NCI-H2107 treated with DMSO at 0.1 percent for 48 hours (cell line): Measurements from ENCODE around the gene PGBD1.
"Not testable (repeated sequence)": the region's sequence is repeated elsewhere in the genome, so short reads cannot be mapped to it uniquely, and the experiment has no call there.

Experiments
- DNase-seq: peaks from one replicate; lab custom pipeline; 2025; ENCODE audit not compliant: unreplicated experiment; lab: John Stamatoyannopoulos, UW

PGBD1 gene

GRCh38 chr6:28266962-28267694 is 14.2 kb upstream of the PGBD1 start, which contains the start of gene ZSCAN26:
Gene ZSCAN26 (plus strand): TSS chr6:28267143. CDS start chr6:28271920, 4,777 bp downstream.
- DNase-seq, result peak; percentile 67

- DNase-seq, result no peak
These were observed 13.7 kb upstream of the PGBD1 start for GRCh38 chr6:28267695-28268059.

- no peak for DNase-seq
These were observed 11.9 kb upstream of the PGBD1 start for GRCh38 chr6:28269492-28269891.

GRCh38 chr6:28274888-28275287 is 6.5 kb upstream of the PGBD1 start:
- DNase-seq, result no peak

GRCh38 chr6:28277746-28278145 is 3.6 kb upstream of the PGBD1 start:
- no peak for DNase-seq

- no peak for DNase-seq
These were observed 631 bp upstream of the PGBD1 start for GRCh38 chr6:28280595-28281287.

GRCh38 chr6:28282926-28283325 is 1.6 kb downstream of the PGBD1 start:
- no peak for DNase-seq

- no peak for DNase-seq
These were observed 10.2 kb downstream of the PGBD1 start for GRCh38 chr6:28291573-28291972.

GRCh38 chr6:28295326-28295725 is 14.0 kb downstream of the PGBD1 start:
- no peak for DNase-seq

GRCh38 chr6:28296520-28297060 is 15.2 kb downstream of the PGBD1 start:
- no peak for DNase-seq

- DNase-seq, result no peak
These were observed 22.2 kb downstream of the PGBD1 start for GRCh38 chr6:28303570-28303969.

- not testable (repeated sequence) for DNase-seq
These were observed 25.0 kb downstream of the PGBD1 start for GRCh38 chr6:28306363-28306762.

GRCh38 chr6:28311139-28311823 is 29.9 kb downstream of the PGBD1 start:
- DNase-seq, result no peak

- no peak for DNase-seq
These were observed 31.6 kb downstream of the PGBD1 start for GRCh38 chr6:28312939-28313338.

- DNase-seq, result no peak
These were observed 34.3 kb downstream of the PGBD1 start for GRCh38 chr6:28315628-28316027.

GRCh38 chr6:28317866-28318265 is 36.5 kb downstream of the PGBD1 start:
- DNase-seq, result not testable (repeated sequence)

GRCh38 chr6:28322661-28323060 is 41.3 kb downstream of the PGBD1 start:
- DNase-seq, result no peak

GRCh38 chr6:28323813-28324424 is 42.5 kb downstream of the PGBD1 start:
- no peak for DNase-seq

- DNase-seq, result no peak
These were observed 45.1 kb downstream of the PGBD1 start for GRCh38 chr6:28326371-28326948.

GRCh38 chr6:28330041-28330440 is 48.7 kb downstream of the PGBD1 start:
- DNase-seq, result no peak

- no peak for DNase-seq
These were observed 51.7 kb downstream of the PGBD1 start for GRCh38 chr6:28333047-28333446.
